Bladder microvascular endothelial cell (primary cell): ENCODE measurements around the gene ZNF311. TPM values are rescaled to one million over a fixed set of nuclear protein-coding genes. Genes with fewer than 3 reads are reported as not detected.

Source experiments
- total RNA-seq: library from RNA; depleted of rRNA; stranded (reverse); fragments of >200 nt; gene quantifications from 2 replicates; pipeline ENCODE4 v1.2.3, GENCODE V29; 2014

ZNF311 gene
- 0.49 and 0.50 TPM in 2 replicates for total RNA-seq

GRCh38 chr6:29005183-29005885 is at the start of gene ZNF311:
TSS of gene ZNF311 (minus strand) at chr6:29005315. CDS start at chr6:29003954, 1,361 bp downstream.

DNA sequence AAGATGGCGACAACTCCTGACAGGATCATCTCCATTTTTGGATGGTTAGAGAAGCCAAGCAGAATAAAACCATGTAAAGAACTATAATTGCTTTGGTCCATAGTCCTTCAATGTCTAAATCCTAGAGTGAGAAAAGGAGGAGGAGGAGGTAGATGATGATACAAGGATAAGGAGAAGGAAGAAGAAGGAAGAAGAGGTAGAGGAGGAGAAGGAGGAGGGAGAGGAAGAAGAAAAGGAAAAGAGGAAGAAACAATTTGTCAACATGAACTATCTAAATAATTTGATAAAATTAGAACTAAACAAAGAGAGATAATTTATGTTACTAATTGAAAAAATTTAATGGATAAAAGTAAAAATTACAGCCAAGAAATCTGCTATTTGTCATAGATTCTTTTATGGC is 40.0 kb upstream of the ZNF311 start, which contains the start of gene OR2W1:
Gene OR2W1, minus strand, starts transcription at position 101 of the 400 bp plus-strand sequence. Its CDS starts 0 bp downstream, at position 101.

Other genes with a start within 250 kb of the ZNF311 start
- 48.9 and 83.0 TPM in 2 replicates for gene TRIM27, start 81.3 kb downstream of the ZNF311 start, total RNA-seq
- gene OR2W1, start 39.9 kb upstream of the ZNF311 start, total RNA-seq: not detected in 2 replicates
- gene OR2B3, start 82.0 kb upstream of the ZNF311 start, total RNA-seq: not detected in 2 replicates
- not detected in 2 replicates for gene OR2J1, start 94.2 kb upstream of the ZNF311 start, total RNA-seq
- not detected in 2 replicates for gene OR2J3, start 102.7 kb upstream of the ZNF311 start, total RNA-seq
- not detected in 2 replicates for gene OR2J2, start 165.6 kb upstream of the ZNF311 start, total RNA-seq